Tibial nerve (tissue), 4 donors: ENCODE results near the gene CCDC174. TPM values are rescaled to one million over a fixed set of nuclear protein-coding genes. Genes with fewer than 3 reads are reported as not detected.

ENCODE experiments used
- DNase-seq, 2 donors: peaks; one replicate each; pipeline ENCODE4 v3.0.0-alpha.2; 2019; ENCODE audit warnings: low spot score in 2 of 2
- H3K27ac ChIP-seq, 4 donors: fragments of 200-600 bp; sonication (generic) in 3 of 4; one replicate each; pipeline ENCODE4 v1.5.1; 2017 to 2019; ENCODE audit warnings: mild to moderate bottlenecking in 1 of 4
- H3K27me3 ChIP-seq, 2 donors: fragments of 200-600 bp; sonication (generic) in 1 of 2; one replicate each; pipeline versions ENCODE4 v1.5.1 to v1.6.0; 2017 to 2019
- H3K36me3 ChIP-seq, 3 donors: fragments of 200-600 bp; sonication (generic); one replicate each; pipeline ENCODE4 v1.5.1; 2018 to 2019
- H3K4me1 ChIP-seq, 4 donors: fragments of 200-600 bp; sonication (generic) in 3 of 4; one replicate each; pipeline ENCODE4 v1.5.1; 2017 to 2019
- H3K4me3 ChIP-seq, 4 donors: fragments of 200-600 bp; sonication (generic) in 3 of 4; one replicate each; pipeline ENCODE4 v1.5.1; 2017 to 2019; ENCODE audit warnings: mild to moderate bottlenecking in 1 of 4, moderate library complexity in 1 of 4
- H3K9me3 ChIP-seq, 4 donors: fragments of 200-600 bp; sonication (generic) in 3 of 4; one replicate each; pipeline ENCODE4 v1.5.1; 2017 to 2019
- CTCF ChIP-seq, 5 experiments: fragments of 200-600 bp in 3 of 5; fragments of 450-650 bp in 2 of 5; sonication (generic) in 3 of 5; IDR thresholded peaks; one replicate each; pipeline ENCODE4 v1.5.1; 2016 to 2019; ENCODE audit warnings: antibody characterized with exemption in 5 of 5, mild to moderate bottlenecking in 3 of 5, moderate library complexity in 2 of 5
- EP300 ChIP-seq, 2 donors: sonication (generic); formaldehyde crosslinking; IDR thresholded peaks; one replicate each; pipeline ENCODE4 v1.6.1; 2017; ENCODE audit warnings: antibody characterized with exemption in 2 of 2, mild to moderate bottlenecking in 1 of 2
- POLR2A ChIP-seq, 2 donors: fragments of 450-650 bp; IDR thresholded peaks; one replicate each; pipeline ENCODE4 v1.6.1; 2017; ENCODE audit warnings: antibody characterized with exemption in 2 of 2, mild to moderate bottlenecking in 2 of 2, moderate library complexity in 2 of 2
- WGBS, 2 donors: methylation state at CpG; one replicate each; pipeline ENCODE4 v1.1.5; 2018; 5-methylcytosine and 5-hydroxymethylcytosine counted together
- total RNA-seq, 4 donors: library from RNA; depleted of rRNA; stranded (reverse); fragments of >200 nt; gene quantifications; one replicate each; pipeline ENCODE4 v1.1.0, GENCODE V29; 2016

The CCDC174 gene
- total RNA-seq, 4 donors from 2014 or later, result 13.5 to 34.3 (median 27.1) TPM

GRCh38 chr3:14631687-14632441 lies 19.7 kb upstream of the CCDC174 start:
- peaks cover 0 to 14% of the 10 kb centered on the region in 2 donors for H3K27me3 ChIP-seq
- WGBS, 2 donors, result 75 to 80% methylated on average over 8 of the region's 8 CpGs
- DNase-seq, result no peak
- H3K9me3 ChIP-seq, result peaks cover 0 to 10% (median 0%) of the 10 kb centered on the region in 4 donors
- H3K4me3 ChIP-seq, result no peak overlapping the region
- TF ChIP-seq POLR2A (IDR thresholded peaks at IDR 0.05) (no peak), EP300 (IDR thresholded peaks at IDR 0.05) (no peak)
- no peaks in the 10 kb centered on the region for H3K36me3 ChIP-seq
- no peaks in the 10 kb centered on the region for H3K4me1 ChIP-seq
- no peak overlapping the region for H3K27ac ChIP-seq

- Histone ChIP-seq H3K36me3 (no peaks in the 10 kb centered on the region), H3K4me3 (no peak overlapping the region), H3K27ac (no peak overlapping the region), H3K9me3 (peaks cover 0 to 10% (median 0%) of the 10 kb centered on the region in 4 donors), H3K27me3 (peaks cover 0 to 17% of the 10 kb centered on the region in 2 donors), H3K4me1 (no peaks in the 10 kb centered on the region)
- DNase-seq, result no peak
- TF ChIP-seq EP300 (IDR thresholded peaks at IDR 0.05) (no peak), CTCF (IDR thresholded peaks at IDR 0.05) (no peak), POLR2A (IDR thresholded peaks at IDR 0.05) (no peak)
- WGBS, 2 donors, result 37 to 39% methylated on average over 4 of the region's 4 CpGs
Measured at GRCh38 chr3:14632442-14632930, 19.1 kb upstream of the CCDC174 start.

GRCh38 chr3:14633417-14633816 lies 18.1 kb upstream of the CCDC174 start:
- no peaks in the 10 kb centered on the region for H3K4me1 ChIP-seq
- H3K27me3 ChIP-seq, result peaks cover 0 to 26% of the 10 kb centered on the region in 2 donors
- 79 to 89% methylated on average over 5 to 6 of the region's 6 CpGs for WGBS, 2 donors
- no peak for DNase-seq
- TF ChIP-seq CTCF (IDR thresholded peaks at IDR 0.05) (no peak), POLR2A (IDR thresholded peaks at IDR 0.05) (no peak), EP300 (IDR thresholded peaks at IDR 0.05) (no peak)
- H3K4me3 ChIP-seq, result no peak overlapping the region
- peaks cover 0 to 4% (median 0%) of the 10 kb centered on the region in 4 donors for H3K9me3 ChIP-seq
- no peak overlapping the region for H3K27ac ChIP-seq
- H3K36me3 ChIP-seq, result no peaks in the 10 kb centered on the region

GRCh38 chr3:14633819-14634424 lies 17.6 kb upstream of the CCDC174 start:
- peak in 1 of 2 donors; percentile 23 for DNase-seq
- WGBS, 2 donors, result 42 to 44% methylated on average over 8 of the region's 8 CpGs
- H3K4me3 ChIP-seq, result no peak overlapping the region
- no peaks in the 10 kb centered on the region for H3K36me3 ChIP-seq
- no peaks in the 10 kb centered on the region for H3K9me3 ChIP-seq
- H3K27me3 ChIP-seq, result peaks cover 0 to 31% of the 10 kb centered on the region in 2 donors
- no peaks in the 10 kb centered on the region for H3K4me1 ChIP-seq
- TF ChIP-seq CTCF (IDR thresholded peaks at IDR 0.05) (peak; percentile 21 to 52 (median 40)), POLR2A (IDR thresholded peaks at IDR 0.05) (no peak)
- no peak overlapping the region for H3K27ac ChIP-seq

GRCh38 chr3:14634763-14635400 lies 16.7 kb upstream of the CCDC174 start:
- WGBS, 2 donors, result 81% methylated on average over 4 of the region's 4 CpGs
- no peak for DNase-seq
- no peaks in the 10 kb centered on the region for H3K9me3 ChIP-seq
- H3K4me1 ChIP-seq, result no peaks in the 10 kb centered on the region
- H3K27me3 ChIP-seq, result peaks cover 0 to 40% of the 10 kb centered on the region in 2 donors
- H3K36me3 ChIP-seq, result no peaks in the 10 kb centered on the region
- no peak overlapping the region for H3K27ac ChIP-seq
- H3K4me3 ChIP-seq, result no peak overlapping the region
- TF ChIP-seq POLR2A (IDR thresholded peaks at IDR 0.05) (no peak), CTCF (IDR thresholded peaks at IDR 0.05) (no peak), EP300 (IDR thresholded peaks at IDR 0.05) (no peak)
